GM18505 (cell line): ENCODE data around the gene ABHD1.
"Not testable (repeated sequence)": the region's sequence is repeated elsewhere in the genome, so short reads cannot be mapped to it uniquely, and the experiment has no call there.

Experiments
- ATAC-seq: cut with Tn5 transposase; IDR thresholded peaks from one replicate; pipeline ENCODE4 v1.9.1; 2021; ENCODE audit not compliant: unreplicated experiment
- POLR2A ChIP-seq: IDR thresholded peaks from 4 replicates; pipeline ENCODE4 v1.6.1; 2011; ENCODE audit warnings: borderline replicate concordance; ENCODE audit not compliant: insufficient read depth, insufficient read length; ENCODE audit errors: extremely low read depth

ABHD1 gene

DNA sequence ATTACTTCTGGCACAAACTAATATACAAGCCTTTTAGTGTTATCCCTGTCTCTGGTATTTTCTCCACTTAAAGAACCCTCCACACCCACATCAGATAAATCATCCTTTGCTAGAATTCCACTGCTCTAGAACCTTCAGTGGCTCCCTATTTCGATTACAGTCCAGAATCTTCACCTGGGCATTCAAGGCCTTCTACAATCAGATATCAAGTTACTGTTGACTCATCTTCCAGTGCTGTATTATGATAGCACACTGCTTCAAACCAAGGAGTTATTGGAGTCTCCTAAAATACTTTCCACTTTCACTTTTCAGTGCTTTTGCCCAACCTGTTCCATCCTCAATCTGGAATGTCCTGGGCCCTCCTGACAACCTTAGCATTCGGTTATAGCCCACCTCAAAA lies 8.1 kb upstream of the ABHD1 start:
- ATAC-seq = no peak

DNA sequence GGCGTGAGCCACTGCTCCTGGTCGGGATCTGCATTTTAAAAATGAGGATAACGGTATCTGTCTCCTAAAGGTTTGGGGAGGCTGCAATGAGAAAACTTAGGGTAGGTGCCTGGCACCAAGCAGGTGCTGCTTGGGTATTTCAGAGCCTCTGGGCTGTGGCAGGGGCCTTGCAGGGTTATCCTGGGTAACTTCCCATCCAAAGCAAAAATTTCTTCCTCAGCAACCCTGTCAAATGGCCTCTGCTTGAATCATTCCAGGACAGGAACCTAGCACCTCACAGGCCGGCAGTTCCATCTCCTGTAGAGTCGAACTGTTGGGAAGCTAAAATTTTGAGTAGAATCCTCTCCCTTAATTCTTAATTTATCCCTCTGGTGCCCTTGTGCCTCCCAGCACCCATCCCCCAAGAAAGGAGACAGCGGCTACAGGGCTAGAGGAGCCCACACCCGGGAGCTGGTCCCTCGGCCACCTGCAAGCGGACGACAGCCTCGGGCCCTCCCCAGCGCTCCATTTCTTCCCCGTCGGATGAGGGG lies 5.6 kb upstream of the ABHD1 start:
- no peak for ATAC-seq
- TF ChIP-seq POLR2A = no peak

More for the DNA sequence above, 8.1 kb upstream of the ABHD1 start:
- no peak for TF ChIP-seq POLR2A

DNA sequence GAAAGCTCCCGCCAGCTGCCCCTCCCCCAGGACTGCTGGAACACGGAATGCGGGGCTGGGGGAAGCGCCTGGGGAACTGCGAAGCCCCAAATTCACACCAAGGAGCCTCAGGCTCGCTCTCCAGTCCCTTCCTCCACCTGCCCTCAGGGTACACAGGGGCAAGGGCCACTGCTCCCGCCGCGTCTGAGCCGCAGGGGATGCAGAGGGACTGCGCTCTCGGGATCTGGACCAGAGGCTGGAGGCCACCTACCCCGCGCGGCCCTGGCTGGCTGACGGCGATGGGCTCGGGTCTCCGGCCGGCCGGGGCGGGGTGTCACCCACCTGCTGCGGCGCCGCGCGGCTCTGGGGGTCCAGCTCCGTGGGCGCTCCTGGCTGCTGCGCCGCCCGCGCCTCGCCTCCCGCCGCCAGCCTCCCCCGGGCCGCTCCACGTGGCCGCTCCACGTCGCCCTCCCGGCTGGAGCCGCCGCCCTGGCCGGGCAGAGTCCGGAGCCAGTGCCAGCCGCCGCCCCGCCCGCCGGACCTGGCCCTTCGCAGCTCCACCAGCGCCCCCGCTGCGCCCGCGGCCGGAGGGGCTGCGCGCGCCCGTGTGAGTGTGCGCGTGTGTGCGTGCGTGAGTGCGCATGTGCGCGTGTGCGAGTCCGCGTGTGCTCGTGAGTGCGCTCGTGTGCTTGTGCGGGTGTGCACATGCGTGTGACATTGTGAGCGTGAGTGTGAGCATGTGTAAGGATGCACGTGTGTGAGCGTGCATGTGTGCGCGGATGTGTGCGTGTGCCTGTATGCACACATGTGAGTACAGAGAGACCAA lies 4.9 kb upstream of the ABHD1 start, which contains the start of gene CGREF1:
Gene CGREF1, minus strand, starts transcription at position 604 of the 805 bp plus-strand sequence. CDS start 14,762 bp downstream, outside the sequence.
- ATAC-seq = no peak
- no peak for TF ChIP-seq POLR2A

DNA sequence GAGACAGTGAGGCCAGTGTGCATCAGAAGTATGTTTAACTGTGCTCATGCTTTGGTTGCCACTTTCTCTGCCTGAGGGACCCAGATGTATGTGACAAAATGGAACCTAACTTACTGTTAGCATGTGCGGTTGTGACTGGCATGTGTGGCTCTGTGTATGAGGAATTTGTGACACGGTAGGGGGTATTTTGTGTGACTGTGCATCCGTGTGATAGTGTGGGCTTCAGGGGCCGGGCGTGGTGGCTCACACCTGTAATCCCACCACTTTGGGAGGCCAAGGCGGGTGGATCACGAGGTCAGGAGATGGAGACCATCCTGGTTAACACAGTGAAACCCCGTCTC lies 4.3 kb upstream of the ABHD1 start:
- not testable (repeated sequence) for ATAC-seq

DNA sequence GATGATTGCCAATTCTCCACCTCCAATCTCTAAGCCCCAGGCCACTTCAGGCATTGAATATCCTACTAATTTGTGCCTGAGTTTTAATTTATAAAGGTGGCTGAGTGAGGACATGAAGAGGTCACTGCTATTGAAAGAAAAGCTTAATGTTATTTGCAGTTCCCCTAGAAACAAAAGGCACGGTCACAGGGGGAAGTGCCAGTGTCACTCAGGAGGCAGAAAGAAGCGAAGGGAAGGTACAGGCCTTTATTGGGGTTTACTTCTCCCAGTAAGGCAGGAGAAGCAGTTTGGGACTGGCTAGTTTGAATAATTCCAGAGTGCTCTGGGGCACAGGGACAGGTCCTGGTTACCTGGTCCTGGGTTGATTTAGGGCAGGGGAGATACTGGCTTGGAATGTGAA lies 1.7 kb upstream of the ABHD1 start:
- TF ChIP-seq POLR2A = no peak
- no peak for ATAC-seq

DNA sequence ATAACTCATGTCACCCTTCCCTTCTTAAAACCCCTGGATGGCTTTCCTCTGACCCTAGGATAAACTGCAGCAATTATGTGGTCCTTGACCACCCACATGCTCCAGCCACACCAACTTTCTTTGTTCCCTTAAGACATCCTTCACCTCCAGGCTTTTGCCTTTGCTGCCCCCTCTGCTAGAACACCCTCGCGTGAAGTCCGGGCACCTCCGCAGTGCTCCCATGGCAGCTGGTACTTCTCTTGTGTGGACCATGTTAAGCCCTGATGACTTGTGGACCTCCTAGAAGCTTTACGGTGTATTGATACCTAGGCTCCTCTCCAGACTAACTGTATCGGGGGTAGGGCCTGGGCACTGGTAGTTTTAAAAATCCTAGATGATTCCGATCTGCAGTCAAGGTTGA lies 824 bp upstream of the ABHD1 start:
- no peak for TF ChIP-seq POLR2A
- no peak for ATAC-seq

DNA sequence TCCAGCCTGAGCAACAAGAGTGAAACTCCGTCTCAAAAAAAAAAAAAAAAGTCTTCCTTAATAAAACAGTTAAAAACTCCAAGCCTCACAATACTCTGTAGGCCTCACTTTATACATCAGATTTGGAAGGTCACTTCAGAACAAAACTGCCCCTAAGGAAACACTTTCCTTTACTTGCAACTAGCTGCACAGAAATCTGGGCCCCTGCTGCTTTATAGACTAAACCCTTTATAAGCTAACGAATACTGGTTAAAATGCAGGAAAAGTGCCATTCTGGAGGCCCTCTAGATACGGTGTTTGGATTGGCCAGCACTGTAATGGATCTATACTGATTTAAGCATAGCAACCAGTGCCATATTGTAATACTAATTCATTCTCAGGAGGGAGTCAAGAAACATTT lies 1.5 kb downstream of the ABHD1 start:
- no peak for TF ChIP-seq POLR2A
- no peak for ATAC-seq

DNA sequence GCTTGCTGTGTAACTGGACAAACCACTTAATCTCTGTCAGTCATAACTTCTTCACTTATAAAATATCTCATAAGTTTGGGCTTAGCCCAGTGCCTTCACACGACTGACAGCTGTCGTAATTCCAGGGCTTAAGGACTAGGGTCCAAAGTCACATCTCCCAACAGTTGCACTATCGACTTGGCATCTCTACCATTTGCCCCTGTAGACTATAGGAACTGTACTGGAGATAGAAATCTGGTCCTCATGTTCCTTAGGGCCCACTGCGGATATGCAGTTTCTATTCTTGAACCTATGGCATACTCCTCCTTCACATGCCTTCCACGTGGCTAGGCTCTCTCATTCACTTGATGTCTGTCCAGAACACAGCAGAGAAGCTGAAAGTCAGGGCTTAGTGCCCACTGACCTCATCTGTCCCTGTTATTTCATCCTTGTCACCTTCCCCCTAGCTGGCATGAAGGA lies 2.7 kb downstream of the ABHD1 start:
- ATAC-seq = no peak
- no peak for TF ChIP-seq POLR2A

DNA sequence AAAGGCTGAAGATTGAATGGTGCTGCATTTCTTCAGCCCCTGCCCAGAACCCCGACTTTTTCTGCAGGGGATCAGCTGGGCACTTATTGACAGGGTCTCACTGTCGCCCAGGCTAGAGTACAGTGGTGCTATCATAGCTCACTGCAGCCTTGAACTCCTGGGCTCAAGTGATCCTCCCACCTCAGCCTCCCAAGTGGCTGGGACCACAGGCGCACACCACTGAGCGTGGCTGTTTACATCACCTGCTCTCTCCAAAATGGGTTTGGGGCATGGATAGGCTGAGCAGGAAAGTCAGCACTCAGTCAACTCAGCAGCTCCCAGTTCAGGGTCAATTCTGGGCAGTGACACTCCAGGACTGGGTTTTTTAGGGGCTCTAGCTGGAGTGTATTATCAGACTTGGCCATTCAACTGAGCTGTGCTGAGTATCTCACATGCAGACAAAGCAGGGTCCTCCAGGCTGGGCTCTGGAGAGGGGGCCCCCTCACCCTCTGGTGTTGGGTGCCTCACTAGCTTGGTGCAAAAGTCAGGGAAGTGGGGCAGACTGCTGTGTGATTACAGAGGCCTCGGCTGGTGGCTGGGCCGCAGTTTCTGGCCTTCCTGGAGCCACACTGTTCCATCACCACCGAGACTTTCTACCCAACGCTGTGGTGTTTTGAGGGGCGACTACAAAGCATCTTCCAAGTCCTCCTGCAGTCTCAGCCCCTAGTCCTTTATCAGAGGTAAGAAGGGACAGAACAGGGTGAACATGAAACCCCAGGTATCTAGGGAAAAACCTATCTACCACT lies 4.5 kb downstream of the ABHD1 start:
- no peak for ATAC-seq

DNA sequence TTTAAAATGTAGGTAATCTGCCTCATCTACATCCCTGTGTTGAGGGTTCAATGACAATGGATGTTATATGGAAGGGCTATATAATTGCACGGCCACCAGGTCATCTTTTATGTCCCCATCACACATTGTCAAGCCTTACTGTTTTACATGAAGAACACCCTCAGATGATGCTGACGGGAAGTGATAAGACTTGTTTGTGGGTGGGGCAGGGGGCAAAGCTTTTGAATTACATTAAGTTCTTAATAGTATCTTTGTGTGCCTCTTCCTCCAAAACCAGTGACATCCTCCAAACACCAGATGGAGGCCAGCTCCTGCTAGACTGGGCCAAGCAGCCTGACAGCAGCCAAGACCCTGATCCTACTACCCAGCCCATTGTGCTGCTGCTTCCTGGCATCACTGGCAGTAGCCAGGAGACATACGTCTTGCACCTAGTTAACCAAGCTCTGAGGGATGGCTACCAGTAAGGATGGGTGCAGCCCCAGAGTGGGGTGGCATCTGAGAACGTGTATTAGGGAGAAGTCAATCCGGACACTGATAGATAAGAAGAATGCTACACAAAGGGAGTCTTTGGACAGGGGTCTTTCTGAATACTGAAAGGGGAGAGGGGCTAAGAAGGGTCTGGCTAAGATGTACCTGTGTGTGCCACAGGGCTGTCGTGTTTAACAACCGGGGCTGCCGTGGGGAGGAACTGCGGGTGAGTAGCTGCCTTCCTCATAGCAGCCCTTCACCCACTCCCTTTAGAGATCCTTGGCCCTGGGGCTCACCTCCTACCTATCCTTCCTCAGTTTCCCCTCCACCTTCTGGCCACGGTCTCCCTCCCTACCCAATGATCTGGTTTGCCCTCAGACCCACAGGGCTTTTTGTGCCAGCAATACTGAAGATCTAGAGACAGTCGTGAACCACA lies 5.3 kb downstream of the ABHD1 start:
- TF ChIP-seq POLR2A = no peak
- ATAC-seq = no peak

More for the DNA sequence above, 4.5 kb downstream of the ABHD1 start:
- no peak for TF ChIP-seq POLR2A

DNA sequence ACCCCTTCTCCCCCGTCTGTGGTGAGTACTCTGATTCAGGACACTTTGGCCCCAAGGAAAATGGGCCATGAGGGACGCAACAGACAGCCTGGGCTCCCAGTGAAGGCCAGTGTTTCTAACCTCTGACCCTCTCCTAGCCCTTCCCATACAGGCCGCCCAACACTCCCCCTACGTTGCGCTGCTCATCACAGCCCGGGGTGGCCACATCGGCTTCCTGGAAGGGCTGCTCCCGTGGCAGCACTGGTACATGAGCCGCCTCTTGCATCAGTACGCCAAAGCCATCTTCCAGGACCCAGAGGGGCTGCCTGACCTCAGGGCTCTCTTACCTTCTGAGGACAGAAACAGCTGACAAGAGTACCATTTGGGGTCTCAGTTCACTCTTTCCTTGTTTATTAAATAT lies 6.8 kb downstream of the ABHD1 start:
- no peak for TF ChIP-seq POLR2A
- no peak for ATAC-seq

DNA sequence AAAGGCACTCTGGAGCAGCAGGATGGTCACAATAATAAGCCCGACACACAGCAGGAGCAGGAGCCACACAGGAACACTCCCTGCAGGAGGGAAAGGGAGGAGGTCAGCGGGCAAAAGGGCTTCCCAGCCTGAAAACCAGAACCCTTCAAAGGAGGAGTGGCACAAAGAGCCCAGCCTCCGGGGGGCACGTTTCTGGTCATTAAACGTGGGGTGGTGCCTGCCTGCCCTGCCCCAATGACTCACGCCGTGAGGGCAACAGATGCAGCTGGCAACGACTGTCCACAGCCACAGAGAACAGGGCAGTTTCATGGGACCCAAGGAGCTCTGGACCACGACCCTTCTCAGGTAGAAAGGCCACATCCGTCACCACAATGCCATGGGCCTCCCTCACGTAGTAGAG lies 7.8 kb downstream of the ABHD1 start:
- TF ChIP-seq POLR2A = no peak
- ATAC-seq = no peak
